Measurements from ENCODE around the gene MADD.

The MADD gene

DNA sequence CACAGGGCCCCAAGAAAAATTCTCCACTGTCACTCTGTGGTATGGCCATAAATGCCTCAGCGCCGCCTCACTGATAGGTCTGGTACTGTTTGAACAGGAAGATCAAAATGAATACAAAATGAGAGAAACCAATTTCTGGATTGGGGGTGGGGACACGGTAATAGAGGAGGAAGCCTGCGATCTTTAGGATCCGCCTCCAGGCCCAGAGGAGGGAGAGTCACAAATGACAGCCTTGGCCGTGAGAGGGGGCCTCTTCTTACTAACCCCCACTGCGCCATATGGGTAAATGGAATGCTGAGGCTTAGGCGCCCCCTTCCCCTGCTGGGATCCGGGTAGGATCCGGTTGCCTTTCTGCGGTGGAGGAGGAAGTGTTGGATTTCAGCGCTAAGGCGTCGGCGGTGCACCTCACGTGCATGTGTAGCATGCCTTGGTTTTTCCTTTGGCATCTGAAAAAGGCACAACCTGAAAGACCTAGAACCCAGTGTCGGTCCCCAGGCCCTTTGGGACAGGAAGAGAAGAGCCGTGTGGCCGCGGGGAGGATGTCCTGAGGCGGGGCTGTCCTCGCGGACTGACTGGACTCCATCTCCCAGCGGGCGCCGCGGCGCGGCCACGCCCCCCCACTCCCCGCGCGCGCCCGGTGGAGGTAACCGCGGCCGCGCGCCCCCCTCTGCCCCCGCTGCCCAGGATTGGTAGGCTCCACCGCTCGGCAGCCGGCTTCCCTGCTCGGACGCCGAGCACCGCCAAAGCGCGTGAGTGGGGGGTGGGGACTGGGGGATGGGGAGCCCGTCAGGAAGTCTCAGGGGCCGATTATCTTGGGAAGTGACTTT is 718 bp upstream of the MADD start:
- TF ChIP-seq, protein P1, sequence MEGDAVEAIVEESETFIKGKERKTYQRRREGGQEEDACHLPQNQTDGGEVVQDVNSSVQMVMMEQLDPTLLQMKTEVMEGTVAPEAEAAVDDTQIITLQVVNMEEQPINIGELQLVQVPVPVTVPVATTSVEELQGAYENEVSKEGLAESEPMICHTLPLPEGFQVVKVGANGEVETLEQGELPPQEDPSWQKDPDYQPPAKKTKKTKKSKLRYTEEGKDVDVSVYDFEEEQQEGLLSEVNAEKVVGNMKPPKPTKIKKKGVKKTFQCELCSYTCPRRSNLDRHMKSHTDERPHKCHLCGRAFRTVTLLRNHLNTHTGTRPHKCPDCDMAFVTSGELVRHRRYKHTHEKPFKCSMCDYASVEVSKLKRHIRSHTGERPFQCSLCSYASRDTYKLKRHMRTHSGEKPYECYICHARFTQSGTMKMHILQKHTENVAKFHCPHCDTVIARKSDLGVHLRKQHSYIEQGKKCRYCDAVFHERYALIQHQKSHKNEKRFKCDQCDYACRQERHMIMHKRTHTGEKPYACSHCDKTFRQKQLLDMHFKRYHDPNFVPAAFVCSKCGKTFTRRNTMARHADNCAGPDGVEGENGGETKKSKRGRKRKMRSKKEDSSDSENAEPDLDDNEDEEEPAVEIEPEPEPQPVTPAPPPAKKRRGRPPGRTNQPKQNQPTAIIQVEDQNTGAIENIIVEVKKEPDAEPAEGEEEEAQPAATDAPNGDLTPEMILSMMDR (IDR thresholded peaks at IDR 0.05; ENCODE audit: low read depth, low read length): no peak

DNA sequence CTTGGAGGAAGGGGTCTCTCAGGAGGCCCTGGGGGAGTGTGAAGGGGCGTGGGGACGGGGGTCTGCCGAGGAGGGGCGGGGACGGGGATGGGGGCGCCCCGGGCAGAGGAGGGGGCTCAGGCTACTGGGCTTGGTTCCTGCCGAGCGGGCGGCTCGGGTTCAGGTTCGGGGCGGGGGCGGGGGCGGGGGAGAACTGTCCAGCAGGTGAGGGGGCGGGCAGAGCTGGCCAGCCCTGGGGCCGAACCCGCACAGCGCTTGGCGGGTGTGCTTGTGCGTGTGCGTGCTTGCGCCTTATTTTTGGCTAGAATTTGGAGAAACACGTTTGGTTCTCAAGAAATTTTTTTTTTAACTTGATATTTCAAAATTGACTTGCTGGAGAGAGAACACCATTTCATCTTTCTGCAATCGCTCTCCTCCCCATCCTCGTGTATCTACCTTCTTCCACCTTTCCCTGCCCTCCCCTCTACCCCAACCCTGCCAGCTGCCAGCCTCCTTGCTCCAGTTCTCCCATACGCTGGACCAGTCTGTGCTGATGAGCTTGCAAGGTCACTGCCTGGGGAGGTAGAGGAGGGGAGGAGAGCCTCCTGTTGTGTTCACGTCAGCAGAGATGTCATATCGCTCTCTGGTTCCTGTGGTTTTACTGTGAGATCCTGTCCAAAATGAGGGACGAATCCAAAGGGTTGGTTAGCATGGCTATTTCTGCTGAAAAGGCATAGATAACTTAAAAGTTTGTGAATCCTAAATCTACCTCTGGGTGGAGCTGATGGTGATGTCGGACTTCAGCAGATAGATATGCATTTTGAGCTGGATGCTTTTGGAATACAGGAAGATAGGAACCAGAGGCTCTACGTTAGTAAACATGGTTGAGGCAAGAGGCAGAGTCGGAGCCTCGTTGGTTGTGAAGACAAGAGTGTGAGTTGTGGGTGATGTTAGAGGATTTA is 668 bp downstream of the MADD start:
- peak overlapping the region; percentile 70 for H3K4me3 ChIP-seq (ENCODE audit: low read depth, low read length)
- TF ChIP-seq, protein P1 (IDR thresholded peaks at IDR 0.05; ENCODE audit: low read depth, low read length): no peak

More for the DNA sequence above, 718 bp upstream of the MADD start:
- H3K4me3 ChIP-seq (ENCODE audit: low read depth, low read length): peak overlapping the region; percentile 70

DNA sequence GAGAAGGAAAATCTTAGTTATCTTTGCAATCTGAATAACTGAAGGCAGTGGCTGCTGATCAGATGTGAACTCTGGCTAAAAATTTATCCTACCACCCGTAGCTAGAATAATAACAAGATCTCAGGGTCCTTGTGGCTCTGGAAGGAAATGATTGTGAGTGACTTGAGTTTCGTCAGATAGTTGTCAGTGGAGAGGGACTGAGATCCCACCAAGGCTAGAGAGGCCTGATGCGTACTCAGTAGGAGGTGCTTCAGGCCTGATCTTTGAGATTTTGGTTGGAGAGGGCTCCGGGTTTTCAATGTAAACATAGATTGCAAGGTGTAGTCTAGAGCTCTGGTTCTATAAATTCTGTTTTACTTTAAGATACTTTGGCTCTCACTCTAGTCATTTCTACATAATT is 1.4 kb downstream of the MADD start:
- TF ChIP-seq, protein P1 (IDR thresholded peaks at IDR 0.05; ENCODE audit: low read depth, low read length): no peak
- H3K4me3 ChIP-seq (ENCODE audit: low read depth, low read length): peak overlapping the region; percentile 70

DNA sequence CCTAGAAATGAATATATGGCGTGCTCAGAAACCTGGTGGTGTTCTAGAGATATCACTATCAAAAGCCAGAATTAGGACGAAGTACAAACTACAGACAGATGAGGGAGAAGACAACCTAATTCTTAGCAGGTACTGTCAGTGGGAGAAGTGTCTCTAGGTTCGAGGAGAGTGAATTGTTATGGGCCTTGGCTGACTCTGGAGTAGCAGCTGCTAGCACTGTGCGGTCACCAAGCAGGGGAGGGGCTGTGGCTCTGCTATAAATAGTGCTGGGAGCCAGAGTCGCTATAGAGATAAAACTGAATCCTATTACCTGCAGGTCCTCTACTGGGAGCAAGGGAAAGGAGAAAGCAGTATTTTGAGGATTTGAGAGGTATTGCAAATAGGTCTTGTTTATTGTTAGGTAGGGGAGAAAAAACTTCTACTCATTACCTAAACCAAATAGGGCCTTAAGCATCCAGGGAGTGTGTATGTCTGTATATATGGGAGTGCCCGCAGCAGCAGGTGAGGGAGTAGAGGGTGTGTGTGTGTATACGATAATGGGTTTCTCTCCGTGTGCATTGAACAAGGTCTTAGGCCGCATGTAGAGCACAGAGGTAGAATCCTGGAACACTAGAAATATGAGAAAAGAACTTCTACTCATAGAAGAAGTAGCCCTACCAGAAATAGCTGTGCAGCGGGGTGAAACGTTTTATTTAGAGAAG is 2.2 kb downstream of the MADD start:
- TF ChIP-seq, protein P1 (IDR thresholded peaks at IDR 0.05; ENCODE audit: low read depth, low read length): no peak
- H3K4me3 ChIP-seq (ENCODE audit: low read depth, low read length): no peak overlapping the region

DNA sequence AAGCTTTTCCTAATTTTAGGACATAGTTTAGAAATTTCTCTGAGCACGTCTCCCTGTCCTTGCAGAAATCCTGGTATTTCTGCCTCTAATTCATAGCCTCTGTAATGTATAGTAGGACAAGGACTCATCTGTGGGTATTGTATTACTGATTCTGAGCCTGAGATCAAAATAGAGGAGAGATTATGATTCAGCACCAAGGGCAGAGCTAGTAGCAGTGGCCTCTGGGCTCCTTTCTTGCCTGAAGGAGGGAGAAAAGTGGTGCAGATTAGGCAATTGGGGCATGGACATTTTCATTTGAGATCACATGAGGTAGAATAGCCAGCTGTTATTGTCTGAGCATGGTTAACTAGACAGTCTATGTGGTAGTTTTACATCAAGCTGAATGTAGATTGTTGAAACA is 2.8 kb downstream of the MADD start:
- TF ChIP-seq, protein P1 (IDR thresholded peaks at IDR 0.05; ENCODE audit: low read depth, low read length): no peak

DNA sequence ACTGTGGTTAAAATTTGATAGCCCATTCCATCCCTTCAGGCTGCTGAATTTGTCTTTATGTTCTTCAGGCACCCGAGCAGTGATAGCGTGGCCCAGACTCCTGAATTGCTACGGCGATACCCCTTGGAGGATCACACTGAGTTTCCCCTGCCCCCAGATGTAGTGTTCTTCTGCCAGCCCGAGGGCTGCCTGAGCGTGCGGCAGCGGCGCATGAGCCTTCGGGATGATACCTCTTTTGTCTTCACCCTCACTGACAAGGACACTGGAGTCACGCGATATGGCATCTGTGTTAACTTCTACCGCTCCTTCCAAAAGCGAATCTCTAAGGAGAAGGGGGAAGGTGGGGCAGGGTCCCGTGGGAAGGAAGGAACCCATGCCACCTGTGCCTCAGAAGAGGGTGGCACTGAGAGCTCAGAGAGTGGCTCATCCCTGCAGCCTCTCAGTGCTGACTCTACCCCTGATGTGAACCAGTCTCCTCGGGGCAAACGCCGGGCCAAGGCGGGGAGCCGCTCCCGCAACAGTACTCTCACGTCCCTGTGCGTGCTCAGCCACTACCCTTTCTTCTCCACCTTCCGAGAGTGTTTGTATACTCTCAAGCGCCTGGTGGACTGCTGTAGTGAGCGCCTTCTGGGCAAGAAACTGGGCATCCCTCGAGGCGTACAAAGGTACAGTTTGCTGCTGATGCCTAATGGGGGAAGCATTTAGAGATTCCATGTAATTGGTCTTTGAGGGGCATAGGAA is 4.7 kb downstream of the MADD start:
- no peak overlapping the region for H3K4me3 ChIP-seq (ENCODE audit: low read depth, low read length)
- TF ChIP-seq, protein P1 (IDR thresholded peaks at IDR 0.05; ENCODE audit: low read depth, low read length): no peak

More for the DNA sequence above, 2.8 kb downstream of the MADD start:
- no peak overlapping the region for H3K4me3 ChIP-seq (ENCODE audit: low read depth, low read length)

Data from WI38 (cell line).